GM23338 (cell line): Measurements from ENCODE around the gene SPOPL. TPM values are rescaled to one million over a fixed set of nuclear protein-coding genes. Genes with fewer than 3 reads are reported as not detected.

Experiments
- ATAC-seq: fragments of 200-7000 bp; cut with Tn5 transposase; 3 replicates; pipeline ENCODE4 v1.9.1; 2020
- DNase-seq: peaks from one replicate; pipeline ENCODE4 v3.0.0-alpha.2; 2015; ENCODE audit warnings: low spot score
- H2AFZ ChIP-seq: fragments of 200-600 bp; sonication (generic); 2 replicates; pipeline ENCODE4 v1.8.0; 2016; ENCODE audit warnings: antibody characterized with exemption, mild to moderate bottlenecking, moderate library complexity
- H3F3A ChIP-seq: fragments of 200-600 bp; sonication (generic); replicated peaks from 2 replicates; pipeline ENCODE4 v1.8.0; 2017; ENCODE audit warnings: antibody characterized with exemption, mixed run types, low read depth
- H3K27ac ChIP-seq: fragments of 200-600 bp; sonication (generic); 2 replicates; pipeline ENCODE4 v1.6.1; 2016; ENCODE audit warnings: low read depth
- H3K27me3 ChIP-seq: fragments of 200-600 bp; sonication (generic); 2 replicates; pipeline ENCODE4 v1.8.0; 2016; ENCODE audit warnings: mild to moderate bottlenecking, mixed run types, moderate library complexity; ENCODE audit not compliant: insufficient read depth
- H3K36me3 ChIP-seq: fragments of 200-600 bp; sonication (generic); 2 replicates; pipeline ENCODE4 v1.8.0; 2016; ENCODE audit warnings: mild to moderate bottlenecking; ENCODE audit not compliant: insufficient read depth
- H3K4me1 ChIP-seq: fragments of 200-600 bp; sonication (generic); 2 replicates; pipeline ENCODE4 v1.8.0; 2016; ENCODE audit warnings: mild to moderate bottlenecking, moderate library complexity; ENCODE audit not compliant: insufficient read depth
- H3K4me2 ChIP-seq: fragments of 200-600 bp; sonication (generic); 2 replicates; pipeline ENCODE4 v1.7.1; 2017; ENCODE audit warnings: mixed run types
- H3K4me3 ChIP-seq: fragments of 200-600 bp; sonication (generic); 2 replicates; pipeline ENCODE4 v1.6.1; 2016; ENCODE audit warnings: mixed run types
- H3K79me2 ChIP-seq: fragments of 200-600 bp; sonication (generic); replicated peaks from 2 replicates; pipeline ENCODE4 v1.8.0; 2017; ENCODE audit warnings: mild to moderate bottlenecking; ENCODE audit not compliant: insufficient read depth
- H3K9me2 ChIP-seq: fragments of 200-600 bp; sonication (generic); 2 replicates; pipeline ENCODE4 v1.8.0; 2017; ENCODE audit not compliant: insufficient read depth
- H4K20me1 ChIP-seq: fragments of 200-600 bp; sonication (generic); replicated peaks from 2 replicates; pipeline ENCODE4 v1.8.0; 2017; ENCODE audit warnings: mild to moderate bottlenecking; ENCODE audit not compliant: insufficient read depth
- H3K27ac Mint-ChIP-seq: 2 replicates; pipeline ENCODE4 v1.8.0; 2020; ENCODE audit warnings: inconsistent platforms, mild to moderate bottlenecking, moderate library complexity, mixed read lengths
- H3K27me3 Mint-ChIP-seq: 3 replicates; pipeline ENCODE4 v1.8.0; 2022; ENCODE audit warnings: low read depth, mild to moderate bottlenecking, moderate library complexity, mixed read lengths, inconsistent platforms; ENCODE audit not compliant: insufficient read depth, poor library complexity
- H3K36me3 Mint-ChIP-seq: 3 replicates; pipeline ENCODE4 v1.8.0; 2021; ENCODE audit warnings: low read depth, mild to moderate bottlenecking, inconsistent platforms, moderate library complexity, mixed read lengths
- H3K4me1 Mint-ChIP-seq: 3 replicates; pipeline ENCODE4 v1.8.0; 2020; ENCODE audit warnings: mild to moderate bottlenecking, inconsistent platforms, mixed read lengths
- H3K4me3 Mint-ChIP-seq: 3 replicates; pipeline ENCODE4 v1.8.0; 2021; ENCODE audit warnings: moderate library complexity, mild to moderate bottlenecking, inconsistent platforms, mixed read lengths
- H3K9me3 Mint-ChIP-seq: 3 replicates; pipeline ENCODE4 v1.8.0; 2020; ENCODE audit warnings: moderate library complexity, mild to moderate bottlenecking, inconsistent platforms, mixed read lengths
- CREB1 ChIP-seq: fragments of 250-450 bp; sonication (Bioruptor Pico); IDR thresholded peaks from 2 replicates; pipeline ENCODE4 v1.5.0; 2020; ENCODE audit warnings: low read depth, mild to moderate bottlenecking, moderate library complexity
- CTCF ChIP-seq, 2 experiments: fragments of 200-600 bp in 1 of 2; sonication (generic) in 1 of 2; conservative IDR thresholded peaks; 2 replicates each; pipeline versions ENCODE4 v1.5.1 to v1.6.1; 2016 to 2017; ENCODE audit warnings: antibody characterized with exemption in 2 of 2, low read depth in 2 of 2, mild to moderate bottlenecking in 2 of 2, moderate library complexity in 1 of 2
- EZH2 ChIP-seq: fragments of 200-600 bp; sonication (generic); IDR thresholded peaks from one replicate; pipeline ENCODE4 v1.8.0; 2017; ENCODE audit warnings: antibody characterized with exemption, mild to moderate bottlenecking, low read depth; ENCODE audit not compliant: unreplicated experiment
- EZH2phosphoT487 ChIP-seq: fragments of 200-600 bp; sonication (generic); IDR thresholded peaks from one replicate; pipeline ENCODE4 v1.8.1; 2018; ENCODE audit warnings: antibody characterized with exemption; ENCODE audit not compliant: unreplicated experiment
- JUNB ChIP-seq: IDR thresholded peaks from one replicate; pipeline ENCODE4 v1.6.1; 2016; ENCODE audit warnings: antibody characterized with exemption; ENCODE audit not compliant: unreplicated experiment
- NANOG ChIP-seq: IDR thresholded peaks from 2 replicates; pipeline ENCODE4 v1.6.1; 2016; ENCODE audit warnings: antibody characterized with exemption, borderline replicate concordance
- POLR2AphosphoS5 ChIP-seq: IDR thresholded peaks from 2 replicates; pipeline ENCODE4 v1.6.1; 2016; ENCODE audit warnings: antibody characterized with exemption, low read depth
- REST ChIP-seq: IDR thresholded peaks from one replicate; pipeline ENCODE4 v1.6.1; 2018; ENCODE audit warnings: antibody characterized with exemption; ENCODE audit not compliant: unreplicated experiment
- STAT1 ChIP-seq: IDR thresholded peaks from one replicate; pipeline ENCODE4 v1.6.1; 2016; ENCODE audit warnings: antibody characterized with exemption; ENCODE audit not compliant: unreplicated experiment
- ZNF114 ChIP-seq: fragments of 250-450 bp; sonication (Bioruptor Pico); IDR thresholded peaks from 2 replicates; pipeline ENCODE4 v1.5.0; 2020; ENCODE audit warnings: mild to moderate bottlenecking, moderate library complexity
- ZNF462 ChIP-seq: fragments of 250-450 bp; sonication (Bioruptor Pico); IDR thresholded peaks from 2 replicates; pipeline ENCODE4 v1.5.0; 2020; ENCODE audit warnings: mild to moderate bottlenecking, moderate library complexity
- polyA plus RNA-seq: library from polyadenylated mRNA; unstranded; fragments of >200 nt; fragmentation: Nextera tagmentation; extraction: Ambion mirVana; gene quantifications from 2 replicates; pipeline ENCODE4 v1.2.1, GENCODE V29; 2016
- total RNA-seq: library from RNA; depleted of rRNA; stranded (reverse); fragments of >200 nt; shearing (Covaris generic); gene quantifications from 2 replicates; pipeline ENCODE4 v1.2.3, GENCODE V29; 2014

SPOPL gene
- total and polyA plus RNA-seq, 2 experiments from 2014 or later, result 4.5 to 15.4 TPM

- Histone ChIP-seq H3K27me3 (no peaks in the 10 kb centered on the region), H3K79me2 (no peaks in the 10 kb centered on the region), H3K27ac (no peak overlapping the region), H3K36me3 (no peaks in the 10 kb centered on the region), H3K4me3 (no peak overlapping the region), H3K4me2 (no peak overlapping the region), H3F3A (no peaks in the 10 kb centered on the region), H3K9me2 (peaks cover 3% of the 10 kb centered on the region; the same call in 1 of the 2 replicates), H4K20me1 (no peaks in the 10 kb centered on the region), H2AFZ (no peak overlapping the region; the same call in 1 of the 2 replicates), H3K4me1 (no peaks in the 10 kb centered on the region)
- no peaks in the 10 kb centered on the region for H3K4me1 Mint-ChIP-seq
- peaks cover 2% of the 10 kb centered on the region for H3K27me3 Mint-ChIP-seq
- ATAC-seq (no peak), DNase-seq (no peak)
- H3K4me3 Mint-ChIP-seq, result no peak overlapping the region
- TF ChIP-seq EZH2 (no peak), EZH2phosphoT487 (no peak), POLR2AphosphoS5 (no peak), CREB1 (CRISPR knock-in tag) (no peak), STAT1 (no peak), JUNB (no peak), CTCF (conservative IDR thresholded peaks at IDR 0.05; ENCODE audit: low read depth in 2 of 2) (no peak), ZNF462 (CRISPR knock-in tag) (no peak), REST (no peak), ZNF114 (no peak), NANOG (no peak)
- no peak overlapping the region for H3K27ac Mint-ChIP-seq
- no peaks in the 10 kb centered on the region for H3K36me3 Mint-ChIP-seq
- H3K9me3 Mint-ChIP-seq, result no peaks in the 10 kb centered on the region
Observed at GRCh38 chr2:138618971-138619370, 117.4 kb downstream of the SPOPL start.
